Measurements from ENCODE around the gene DCTN4.

The DCTN4 gene

DNA sequence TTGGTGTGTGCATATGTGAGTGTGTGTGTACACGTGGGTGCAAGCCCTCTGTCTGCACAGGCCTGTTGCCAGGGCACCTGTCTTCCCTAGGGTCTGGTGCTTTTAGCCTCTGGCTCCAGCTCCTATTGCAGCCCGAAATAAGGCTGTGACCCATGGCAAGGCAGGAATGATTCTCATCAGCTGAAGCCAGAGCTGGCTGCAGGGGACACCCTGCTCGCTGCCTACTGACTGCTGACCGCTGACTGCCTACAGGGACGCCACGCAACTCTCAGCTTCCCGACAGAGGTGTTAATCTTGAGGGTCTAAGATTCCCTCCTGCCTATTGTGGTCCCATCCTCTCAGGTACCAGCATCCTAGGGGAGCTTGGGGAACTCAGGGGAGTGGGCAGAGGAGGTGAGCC lies 97.7 kb downstream of the DCTN4 start, which contains the start of gene MYOZ3:
MYOZ3 (plus strand) TSS at position 166 of the 400 bp plus-strand sequence. CDS start 1,691 bp downstream, outside the sequence.
- DNase-seq (ENCODE audit: low spot score) = no peak
- in situ Hi-C loops (cut with MboI; ENCODE audit: low sequenced_read_pairs, unreplicated experiment) = loop anchor here (25.0 kb wide), 1 partner anchor 199 kb away; no protein-coding TSS in a partner anchor
- no peak for TF ChIP-seq CTCF (IDR thresholded peaks at IDR 0.05; ENCODE audit: borderline replicate concordance, control extremely low read depth, extremely low read depth, insufficient read depth, missing control alignments)

DNA sequence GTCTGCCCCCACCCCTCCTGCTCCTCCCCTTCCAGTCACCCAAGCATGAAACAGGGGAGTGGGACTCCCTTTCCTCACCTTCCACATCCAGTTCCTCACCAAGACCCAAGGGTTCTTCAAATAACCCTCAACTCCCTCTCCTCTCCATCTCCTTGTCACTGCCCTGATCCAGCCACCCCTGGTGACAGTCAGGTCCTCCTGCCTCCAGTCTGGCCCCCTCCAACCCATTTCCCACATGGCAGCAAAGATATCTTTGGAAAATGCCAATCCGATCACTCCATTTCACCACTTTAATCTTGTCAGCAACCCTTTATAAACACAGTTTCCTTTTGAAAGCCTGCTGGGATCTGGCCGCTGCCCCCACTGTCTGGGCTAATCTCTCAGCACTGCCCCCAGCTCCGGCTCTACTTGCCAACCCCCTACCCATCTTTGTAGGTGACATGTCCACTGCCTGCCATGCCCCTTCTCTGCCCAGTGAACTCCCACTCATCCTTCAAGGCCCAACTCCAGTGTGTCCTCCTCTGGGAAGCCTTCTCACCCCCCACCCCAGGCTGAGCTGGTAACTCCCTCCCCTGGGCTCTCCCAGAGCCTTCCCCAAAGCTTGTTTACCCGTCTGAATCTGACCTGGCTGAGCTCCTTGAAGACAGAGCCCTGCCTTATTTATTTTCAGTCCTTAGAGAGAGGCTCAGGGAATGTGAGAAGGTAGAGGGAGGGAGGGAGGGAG lies 98.5 kb downstream of the DCTN4 start:
- no peak for TF ChIP-seq CTCF (IDR thresholded peaks at IDR 0.05; ENCODE audit: borderline replicate concordance, control extremely low read depth, extremely low read depth, insufficient read depth, missing control alignments)
- in situ Hi-C loops (cut with MboI; ENCODE audit: low sequenced_read_pairs, unreplicated experiment) = loop anchor here (25.0 kb wide), 1 partner anchor 198 kb away; no protein-coding TSS in a partner anchor
- DNase-seq (ENCODE audit: low spot score) = no peak

GRCh38 chr5:150659360-150660107 lies 99.3 kb downstream of the DCTN4 start:
- DNase-seq (ENCODE audit: low spot score) = no peak
- TF ChIP-seq CTCF (IDR thresholded peaks at IDR 0.05; ENCODE audit: borderline replicate concordance, control extremely low read depth, extremely low read depth, insufficient read depth, missing control alignments) = no peak
- in situ Hi-C loops (cut with MboI; ENCODE audit: low sequenced_read_pairs, unreplicated experiment) = loop anchor here (25.0 kb wide), 1 partner anchor 197 kb away; no protein-coding TSS in a partner anchor

DNA sequence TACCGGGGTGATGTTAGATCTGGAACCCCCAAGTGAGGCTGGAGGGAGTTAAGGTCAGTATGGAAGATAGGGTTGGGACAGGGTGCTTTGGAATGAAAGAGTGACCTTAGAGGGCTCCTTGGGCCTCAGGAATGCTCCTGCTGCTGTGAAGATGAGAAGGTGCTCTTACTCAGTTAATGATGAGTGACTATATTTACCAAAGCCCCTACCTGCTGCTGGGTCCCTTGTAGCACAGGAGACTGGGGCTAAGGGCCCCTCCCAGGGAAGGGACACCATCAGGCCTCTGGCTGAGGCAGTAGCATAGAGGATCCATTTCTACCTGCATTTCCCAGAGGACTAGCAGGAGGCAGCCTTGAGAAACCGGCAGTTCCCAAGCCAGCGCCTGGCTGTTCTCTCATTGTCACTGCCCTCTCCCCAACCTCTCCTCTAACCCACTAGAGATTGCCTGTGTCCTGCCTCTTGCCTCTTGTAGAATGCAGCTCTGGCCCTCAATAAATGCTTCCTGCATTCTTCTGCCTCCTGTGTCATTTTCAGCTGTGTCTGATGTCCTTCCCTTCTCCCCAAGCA lies 100.0 kb downstream of the DCTN4 start:
- TF ChIP-seq CTCF (IDR thresholded peaks at IDR 0.05; ENCODE audit: borderline replicate concordance, control extremely low read depth, extremely low read depth, insufficient read depth, missing control alignments) = no peak
- no peak for DNase-seq (ENCODE audit: low spot score)
- in situ Hi-C loops (cut with MboI; ENCODE audit: low sequenced_read_pairs, unreplicated experiment) = loop anchor here (25.0 kb wide), 1 partner anchor 196 kb away; no protein-coding TSS in a partner anchor
